LNCaP clone FGC (cell line): ENCODE data around the gene MAEA.
"Not testable (repeated sequence)": the region's sequence is repeated elsewhere in the genome, so short reads cannot be mapped to it uniquely, and the experiment has no call there.

Experiments
- DNase-seq: peaks from one replicate; pipeline ENCODE4 v3.0.0-alpha.2; 2011; ENCODE audit warnings: low read depth
- H3K4me3 ChIP-seq: 2 replicates; pipeline ENCODE4 v1.5.1; 2011; ENCODE audit warnings: mild to moderate bottlenecking, low read depth, low read length, control low read depth
- CTCF ChIP-seq: IDR thresholded peaks from 2 replicates; pipeline ENCODE4 v1.5.1; 2012; ENCODE audit warnings: mild to moderate bottlenecking; ENCODE audit not compliant: control insufficient read depth, insufficient read depth; ENCODE audit errors: extremely low read depth

MAEA gene

GRCh38 chr4:1370321-1371124 is 80.8 kb downstream of the MAEA start:
- H3K4me3 ChIP-seq, result no peak overlapping the region
- DNase-seq, result no peak
- TF ChIP-seq CTCF, result no peak

GRCh38 chr4:1371176-1372165 is 81.8 kb downstream of the MAEA start:
- no peak for TF ChIP-seq CTCF
- no peak for DNase-seq
- H3K4me3 ChIP-seq, result no peak overlapping the region

- DNase-seq, H3K4me3 ChIP-seq: not testable (repeated sequence)
These were observed 82.9 kb downstream of the MAEA start for GRCh38 chr4:1372576-1372975.

- TF ChIP-seq CTCF, result no peak
- no peak for DNase-seq
- no peak overlapping the region for H3K4me3 ChIP-seq
These were observed 84.4 kb downstream of the MAEA start for GRCh38 chr4:1373892-1374705.

DNA sequence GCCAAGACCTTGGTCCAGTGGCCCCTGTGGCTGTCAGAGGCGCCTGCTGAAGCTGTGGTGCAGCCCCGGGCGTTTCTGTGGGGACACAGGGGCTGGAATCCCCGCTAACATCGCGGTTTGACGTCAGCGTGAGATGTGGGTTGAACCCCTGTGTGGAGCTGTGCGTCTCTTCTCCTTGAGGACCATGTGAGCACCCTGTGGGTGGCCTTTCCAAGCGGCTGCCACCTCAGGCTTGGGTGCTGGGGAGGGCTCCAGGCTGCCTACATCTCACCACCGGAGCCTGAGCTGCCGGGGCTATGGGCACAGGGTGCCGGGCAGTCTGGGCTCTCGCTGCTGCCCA is 85.0 kb downstream of the MAEA start:
- no peak overlapping the region for H3K4me3 ChIP-seq
- DNase-seq, result no peak
- no peak for TF ChIP-seq CTCF

GRCh38 chr4:1375051-1375721 is 85.5 kb downstream of the MAEA start:
- DNase-seq, result no peak
- no peak overlapping the region for H3K4me3 ChIP-seq
- no peak for TF ChIP-seq CTCF
